ENCODE measurements around the gene R3HDM2.

R3HDM2 gene

DNA sequence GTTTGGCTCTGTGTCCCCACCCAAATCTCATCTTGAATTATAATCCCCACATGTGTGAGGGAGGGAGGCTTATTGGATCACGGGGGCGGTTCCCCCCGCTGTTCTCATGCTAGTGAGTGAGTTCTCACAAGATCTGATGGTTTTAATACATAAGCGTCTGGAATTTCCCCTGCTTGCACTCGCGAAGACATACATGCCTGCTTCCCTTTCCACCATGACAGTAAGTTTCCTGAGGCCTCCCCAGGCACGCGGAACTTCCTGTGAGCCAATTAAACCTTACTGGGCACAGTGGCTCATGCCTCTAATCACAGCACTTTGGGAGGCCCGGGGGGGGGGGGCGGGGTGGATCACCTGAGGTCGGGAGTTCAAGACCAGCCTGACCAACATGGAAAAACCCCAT is 60.8 kb downstream of the R3HDM2 start:
- Histone ChIP-seq H3K4me1 (ENCODE audit: control insufficient read depth in 2 of 2, insufficient read depth in 1 of 2, low read depth in 1 of 2, low read length in 2 of 2) (no peaks in the 10 kb centered on the region), H2BK5ac (ENCODE audit: low read length) (no peak overlapping the region), H3K23ac (ENCODE audit: low read depth, low read length, poor library complexity) (no peak overlapping the region), H2BK120ac (ENCODE audit: low read depth, low read length) (no peak overlapping the region), H2AK5ac (ENCODE audit: low read depth, low read length) (no peak overlapping the region), H3K14ac (ENCODE audit: low read length) (no peak overlapping the region), H3K79me1 (ENCODE audit: low read depth, low read length) (no peaks in the 10 kb centered on the region), H3K9ac (ENCODE audit: low read depth, low read length, poor library complexity) (no peak overlapping the region), H3K4ac (ENCODE audit: low read length) (no peak overlapping the region), H4K8ac (ENCODE audit: low read depth, low read length) (no peak overlapping the region), H3K27ac (replicated peaks; ENCODE audit: low read length) (no peak overlapping the region), H3K9me3 (replicated peaks in 1 of 2; ENCODE audit: control insufficient read depth in 2 of 2, insufficient read depth in 1 of 2, low read depth in 1 of 2, low read length in 2 of 2) (peaks cover 3 to 19% of the 10 kb centered on the region in 2 donors), H3K27me3 (ENCODE audit: control insufficient read depth in 3 of 3, insufficient read depth in 3 of 3, low read depth in 1 of 3, low read length in 3 of 3) (no peaks in the 10 kb centered on the region), H3K36me3 (replicated peaks in 1 of 2; ENCODE audit: control insufficient read depth in 2 of 2, insufficient read depth in 2 of 2, low read length in 2 of 2) (peaks cover 2% of the 10 kb centered on the region in 2 donors), H2BK15ac (ENCODE audit: low read length) (no peak overlapping the region), H4K91ac (ENCODE audit: low read depth, low read length, poor library complexity) (no peak overlapping the region), H3K4me3 (ENCODE audit: low read length in 2 of 2) (no peak overlapping the region), H3K18ac (ENCODE audit: low read length) (no peak overlapping the region), H2AFZ (ENCODE audit: low read length) (no peak overlapping the region), H3K4me2 (ENCODE audit: insufficient read depth, low read length, poor library complexity, severe bottlenecking) (no peak overlapping the region), H2BK12ac (ENCODE audit: low read length) (no peak overlapping the region)
- WGBS, 2 donors (ENCODE audit: extremely low coverage in 2 of 2, insufficient read length in 2 of 2, insufficient replicate concordance in 1 of 2), result no CpG with 5 or more reads among the region's 11 CpGs
- no peak for DNase-seq (ENCODE audit: low spot score)

DNA sequence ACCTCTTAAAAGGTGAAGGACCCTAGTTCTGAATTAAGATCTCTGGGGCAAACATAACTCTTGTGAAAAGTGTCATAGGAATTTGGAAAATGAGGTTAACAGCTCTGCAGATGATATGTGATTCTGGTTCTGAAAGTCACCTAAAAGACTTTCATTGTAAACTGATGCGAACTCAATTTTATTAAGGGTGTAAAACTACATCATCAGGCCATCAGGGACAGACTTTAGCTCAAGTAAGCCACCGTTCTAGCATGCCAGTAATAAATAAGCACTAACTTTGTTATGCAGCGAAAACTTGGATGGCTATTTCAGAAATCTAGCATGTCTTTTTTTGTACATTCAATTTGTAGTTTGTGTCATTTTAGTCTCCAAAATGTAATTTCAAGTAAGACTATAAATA is 61.6 kb downstream of the R3HDM2 start:
- H2BK120ac ChIP-seq (ENCODE audit: low read depth, low read length), result no peak overlapping the region
- H3K4ac ChIP-seq (ENCODE audit: low read length), result no peak overlapping the region
- no peak overlapping the region for H3K9ac ChIP-seq (ENCODE audit: low read depth, low read length, poor library complexity)
- no peak overlapping the region for H3K18ac ChIP-seq (ENCODE audit: low read length)
- H3K36me3 ChIP-seq (replicated peaks in 1 of 2; ENCODE audit: control insufficient read depth in 2 of 2, insufficient read depth in 2 of 2, low read length in 2 of 2), result peaks cover 2% of the 10 kb centered on the region in 2 donors
- no peak overlapping the region for H4K91ac ChIP-seq (ENCODE audit: low read depth, low read length, poor library complexity)
- no peak overlapping the region for H3K27ac ChIP-seq (replicated peaks; ENCODE audit: low read length)
- DNase-seq (ENCODE audit: low spot score), result no peak
- H2BK5ac ChIP-seq (ENCODE audit: low read length), result no peak overlapping the region
- peaks cover 3 to 19% of the 10 kb centered on the region in 2 donors for H3K9me3 ChIP-seq (replicated peaks in 1 of 2; ENCODE audit: control insufficient read depth in 2 of 2, insufficient read depth in 1 of 2, low read depth in 1 of 2, low read length in 2 of 2)
- no peak overlapping the region for H2AK5ac ChIP-seq (ENCODE audit: low read depth, low read length)
- H3K23ac ChIP-seq (ENCODE audit: low read depth, low read length, poor library complexity), result no peak overlapping the region
- no peak overlapping the region for H2BK12ac ChIP-seq (ENCODE audit: low read length)
- H3K4me2 ChIP-seq (ENCODE audit: insufficient read depth, low read length, poor library complexity, severe bottlenecking), result no peak overlapping the region
- no peak overlapping the region for H4K8ac ChIP-seq (ENCODE audit: low read depth, low read length)
- H3K4me1 ChIP-seq (ENCODE audit: control insufficient read depth in 2 of 2, insufficient read depth in 1 of 2, low read depth in 1 of 2, low read length in 2 of 2), result no peaks in the 10 kb centered on the region
- no peaks in the 10 kb centered on the region for H3K27me3 ChIP-seq (ENCODE audit: control insufficient read depth in 3 of 3, insufficient read depth in 3 of 3, low read depth in 1 of 3, low read length in 3 of 3)
- no peak overlapping the region for H2BK15ac ChIP-seq (ENCODE audit: low read length)
- no peak overlapping the region for H3K14ac ChIP-seq (ENCODE audit: low read length)
- no peak overlapping the region for H2AFZ ChIP-seq (ENCODE audit: low read length)
- H3K4me3 ChIP-seq (ENCODE audit: low read length in 2 of 2), result no peak overlapping the region
- WGBS, 2 donors (ENCODE audit: extremely low coverage in 2 of 2, insufficient read length in 2 of 2, insufficient replicate concordance in 1 of 2), result no CpG with 5 or more reads among the region's 3 CpGs
- H3K79me1 ChIP-seq (ENCODE audit: low read depth, low read length), result no peaks in the 10 kb centered on the region

DNA sequence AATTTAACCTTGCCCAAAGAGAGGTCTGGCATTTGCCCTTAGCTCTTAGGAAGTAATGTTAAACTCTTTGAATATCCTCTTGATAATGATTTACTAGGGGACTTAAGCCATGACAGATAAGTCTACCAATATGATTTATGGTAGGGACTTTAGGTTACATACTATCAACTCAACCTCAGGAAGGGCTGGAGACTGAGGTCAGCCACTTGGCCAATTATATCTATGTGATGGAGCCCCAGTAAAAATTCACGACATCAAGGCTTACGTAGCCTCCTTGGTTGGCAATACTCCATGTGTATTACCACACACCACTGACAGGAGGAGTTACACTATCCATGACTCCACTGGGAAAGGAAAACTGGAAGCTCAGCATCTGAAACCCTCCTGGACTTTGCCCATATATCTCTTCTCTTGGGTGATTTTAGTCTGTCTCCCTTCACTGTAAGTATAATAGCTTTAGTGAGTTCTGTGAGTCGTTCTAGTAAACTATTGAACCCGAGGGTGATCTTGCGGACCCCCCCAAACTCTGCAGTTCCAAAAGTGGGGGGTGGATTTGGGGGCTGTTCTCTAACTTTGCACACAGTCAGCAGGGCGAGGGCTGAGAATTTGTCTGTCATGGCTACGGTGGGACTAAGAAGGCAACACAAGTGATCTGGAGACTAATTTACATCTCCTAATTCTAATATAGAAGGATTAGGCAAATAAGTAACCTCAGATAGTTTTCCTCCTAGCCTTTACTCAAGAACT is 62.3 kb downstream of the R3HDM2 start:
- H2AFZ ChIP-seq (ENCODE audit: low read length), result no peak overlapping the region

DNA sequence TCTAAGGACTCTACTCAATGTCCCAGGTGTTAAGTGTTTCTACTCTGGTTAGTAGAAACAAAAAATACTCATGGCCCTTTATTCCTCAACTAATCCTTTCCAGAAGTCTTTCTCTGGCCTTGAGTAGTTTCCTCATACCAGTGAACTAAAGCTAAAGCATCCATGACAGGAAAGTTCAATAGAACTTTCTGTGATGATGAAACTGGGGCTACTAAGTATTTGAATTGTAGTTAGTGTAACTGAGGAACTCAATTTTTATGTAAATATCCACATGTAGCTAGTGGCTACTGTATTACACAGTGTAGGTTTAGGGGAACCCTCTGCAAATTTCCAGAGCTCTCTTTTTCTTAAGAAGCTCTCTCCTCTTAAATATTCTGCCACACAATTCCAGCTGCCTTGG is 63.7 kb downstream of the R3HDM2 start:
- H3K4me3 ChIP-seq (ENCODE audit: low read length in 2 of 2), result no peak overlapping the region
- H2BK120ac ChIP-seq (ENCODE audit: low read depth, low read length), result no peak overlapping the region
- H2BK5ac ChIP-seq (ENCODE audit: low read length), result no peak overlapping the region
- no peaks in the 10 kb centered on the region for H3K4me1 ChIP-seq (ENCODE audit: control insufficient read depth in 2 of 2, insufficient read depth in 1 of 2, low read depth in 1 of 2, low read length in 2 of 2)
- no peak overlapping the region for H3K4ac ChIP-seq (ENCODE audit: low read length)
- no peaks in the 10 kb centered on the region for H3K27me3 ChIP-seq (ENCODE audit: control insufficient read depth in 3 of 3, insufficient read depth in 3 of 3, low read depth in 1 of 3, low read length in 3 of 3)
- no peak overlapping the region for H3K9ac ChIP-seq (ENCODE audit: low read depth, low read length, poor library complexity)
- DNase-seq (ENCODE audit: low spot score), result no peak
- H2AK5ac ChIP-seq (ENCODE audit: low read depth, low read length), result no peak overlapping the region
- peaks cover 2% of the 10 kb centered on the region in 2 donors for H3K36me3 ChIP-seq (replicated peaks in 1 of 2; ENCODE audit: control insufficient read depth in 2 of 2, insufficient read depth in 2 of 2, low read length in 2 of 2)
- H3K79me1 ChIP-seq (ENCODE audit: low read depth, low read length), result no peaks in the 10 kb centered on the region
- H2BK12ac ChIP-seq (ENCODE audit: low read length), result no peak overlapping the region
- peaks cover 3 to 19% of the 10 kb centered on the region in 2 donors for H3K9me3 ChIP-seq (replicated peaks in 1 of 2; ENCODE audit: control insufficient read depth in 2 of 2, insufficient read depth in 1 of 2, low read depth in 1 of 2, low read length in 2 of 2)
- no peak overlapping the region for H4K91ac ChIP-seq (ENCODE audit: low read depth, low read length, poor library complexity)
- H2BK15ac ChIP-seq (ENCODE audit: low read length), result no peak overlapping the region
- no peak overlapping the region for H2AFZ ChIP-seq (ENCODE audit: low read length)
- H4K8ac ChIP-seq (ENCODE audit: low read depth, low read length), result no peak overlapping the region
- H3K27ac ChIP-seq (replicated peaks; ENCODE audit: low read length), result no peak overlapping the region
- no peak overlapping the region for H3K4me2 ChIP-seq (ENCODE audit: insufficient read depth, low read length, poor library complexity, severe bottlenecking)
- no peak overlapping the region for H3K23ac ChIP-seq (ENCODE audit: low read depth, low read length, poor library complexity)
- H3K18ac ChIP-seq (ENCODE audit: low read length), result no peak overlapping the region
- H3K14ac ChIP-seq (ENCODE audit: low read length), result no peak overlapping the region

More for the DNA sequence above, 62.3 kb downstream of the R3HDM2 start:
- Histone ChIP-seq H3K23ac (ENCODE audit: low read depth, low read length, poor library complexity) (no peak overlapping the region), H2BK15ac (ENCODE audit: low read length) (no peak overlapping the region), H3K4me1 (ENCODE audit: control insufficient read depth in 2 of 2, insufficient read depth in 1 of 2, low read depth in 1 of 2, low read length in 2 of 2) (no peaks in the 10 kb centered on the region), H3K36me3 (replicated peaks in 1 of 2; ENCODE audit: control insufficient read depth in 2 of 2, insufficient read depth in 2 of 2, low read length in 2 of 2) (peaks cover 2% of the 10 kb centered on the region in 2 donors), H3K27me3 (ENCODE audit: control insufficient read depth in 3 of 3, insufficient read depth in 3 of 3, low read depth in 1 of 3, low read length in 3 of 3) (no peaks in the 10 kb centered on the region), H3K4ac (ENCODE audit: low read length) (no peak overlapping the region), H3K4me2 (ENCODE audit: insufficient read depth, low read length, poor library complexity, severe bottlenecking) (no peak overlapping the region), H3K9me3 (replicated peaks in 1 of 2; ENCODE audit: control insufficient read depth in 2 of 2, insufficient read depth in 1 of 2, low read depth in 1 of 2, low read length in 2 of 2) (peaks cover 3 to 19% of the 10 kb centered on the region in 2 donors), H4K91ac (ENCODE audit: low read depth, low read length, poor library complexity) (no peak overlapping the region), H3K79me1 (ENCODE audit: low read depth, low read length) (no peaks in the 10 kb centered on the region), H3K14ac (ENCODE audit: low read length) (no peak overlapping the region), H3K18ac (ENCODE audit: low read length) (no peak overlapping the region), H3K4me3 (ENCODE audit: low read length in 2 of 2) (no peak overlapping the region), H2BK12ac (ENCODE audit: low read length) (no peak overlapping the region), H3K9ac (ENCODE audit: low read depth, low read length, poor library complexity) (no peak overlapping the region), H2AK5ac (ENCODE audit: low read depth, low read length) (no peak overlapping the region), H2BK5ac (ENCODE audit: low read length) (no peak overlapping the region), H4K8ac (ENCODE audit: low read depth, low read length) (no peak overlapping the region), H2BK120ac (ENCODE audit: low read depth, low read length) (no peak overlapping the region), H3K27ac (replicated peaks; ENCODE audit: low read length) (no peak overlapping the region)
- DNase-seq (ENCODE audit: low spot score), result no peak
- WGBS, 2 donors (ENCODE audit: extremely low coverage in 2 of 2, insufficient read length in 2 of 2, insufficient replicate concordance in 1 of 2), result no CpG with 5 or more reads among the region's 7 CpGs
